SW 1271 (cell line): ENCODE results near the gene ZBTB14.

Source experiments
- DNase-seq, 2 experiments: peaks; one replicate each; lab custom pipeline; 2025; lab: John Stamatoyannopoulos, UW

ZBTB14 gene

DNA sequence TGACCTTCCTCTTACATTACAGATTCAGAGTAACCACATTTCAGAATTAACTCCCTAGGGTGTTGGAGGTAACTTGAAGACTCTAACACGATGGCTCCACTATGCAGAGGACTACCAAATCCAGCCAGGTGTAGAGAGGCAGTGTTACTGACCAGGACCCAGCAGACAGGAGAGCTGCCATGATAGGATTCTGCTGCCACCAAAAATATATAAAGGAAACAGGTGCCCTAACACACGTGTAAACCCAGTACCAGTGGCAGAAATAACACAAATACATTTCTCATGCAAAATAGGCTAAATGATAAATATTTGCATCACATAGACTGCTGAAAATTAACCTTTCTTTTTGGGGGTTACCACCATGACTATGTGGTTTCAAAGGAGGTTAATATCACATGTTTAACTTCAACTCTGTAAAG, 7.0 kb downstream of the ZBTB14 start:
- DNase-seq: no peak

DNA sequence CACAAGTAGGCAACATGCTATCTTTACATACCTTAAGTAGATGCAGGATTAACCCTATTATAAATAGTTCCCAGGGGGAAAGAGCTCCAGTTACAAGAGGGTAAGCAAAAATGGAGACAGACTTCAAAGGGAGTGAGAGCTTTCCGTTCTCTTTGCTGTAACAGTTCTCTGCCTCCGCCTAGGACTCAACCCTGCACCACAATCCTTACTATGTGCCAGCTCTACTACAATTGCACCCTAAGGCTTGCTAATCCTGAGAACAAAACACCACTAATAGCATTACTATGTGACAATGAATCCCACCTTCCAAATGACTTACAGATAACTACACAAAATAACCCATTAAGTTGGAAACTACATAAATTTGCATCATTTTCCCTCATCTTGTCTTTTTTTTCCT, 7.7 kb downstream of the ZBTB14 start:
- no peak for DNase-seq

DNA sequence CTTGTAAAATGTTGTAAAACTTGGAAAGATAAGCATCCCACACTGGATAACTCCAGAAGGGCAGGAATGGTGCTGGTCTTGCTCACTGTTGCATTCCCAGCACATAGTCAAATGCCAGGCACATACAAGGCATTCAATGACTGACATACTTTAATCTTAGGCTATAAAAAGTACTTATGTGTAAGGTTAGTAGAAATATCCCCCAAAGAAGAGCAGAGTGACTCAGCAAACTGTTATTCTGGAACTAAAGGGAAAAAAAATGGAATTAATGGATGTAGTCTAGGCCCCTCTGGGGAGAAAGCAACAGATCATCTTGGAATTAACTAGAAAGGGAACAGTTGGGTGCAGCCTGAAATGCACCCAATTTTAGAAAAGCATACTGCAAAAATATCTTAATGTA, 9.0 kb downstream of the ZBTB14 start:
- no peak for DNase-seq

DNA sequence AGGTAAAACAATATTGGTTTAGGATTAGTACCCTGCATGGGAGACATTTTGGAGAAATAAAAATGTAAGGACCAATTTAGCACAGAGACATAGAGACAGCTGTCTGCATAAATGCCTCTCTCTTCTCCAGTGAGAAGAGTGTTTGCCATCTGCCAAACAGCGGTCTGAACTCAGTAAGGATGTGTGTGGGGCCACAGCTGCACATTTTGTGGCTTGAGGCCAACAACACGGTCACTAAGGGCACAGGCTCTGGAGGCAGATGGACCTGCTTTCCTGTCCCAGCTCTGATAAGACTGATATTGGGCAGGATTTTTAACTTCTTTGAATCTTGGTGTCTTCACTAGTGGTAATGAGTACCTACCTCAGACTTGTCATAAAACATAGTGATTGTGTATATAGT, 10.2 kb downstream of the ZBTB14 start:
- no peak for DNase-seq

DNA sequence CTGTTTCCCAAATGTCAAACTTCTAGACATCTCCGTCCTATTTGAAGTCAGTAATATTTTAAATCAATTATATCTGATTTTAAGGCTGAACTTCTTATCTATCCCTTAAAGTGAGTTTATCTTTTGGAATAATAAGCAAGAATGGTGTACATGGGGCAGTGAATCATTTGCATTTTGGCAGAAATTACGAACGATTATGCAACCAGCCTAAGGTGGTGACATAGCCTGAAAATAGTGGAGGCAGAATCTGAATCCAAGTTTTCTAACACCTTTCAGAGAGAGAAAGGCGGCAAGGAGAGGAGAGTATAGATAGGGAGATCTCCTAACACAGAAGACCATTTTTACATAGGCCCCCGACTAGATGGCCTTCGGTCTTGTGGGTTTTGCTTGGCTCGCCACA, 10.7 kb downstream of the ZBTB14 start:
- no peak for DNase-seq

DNA sequence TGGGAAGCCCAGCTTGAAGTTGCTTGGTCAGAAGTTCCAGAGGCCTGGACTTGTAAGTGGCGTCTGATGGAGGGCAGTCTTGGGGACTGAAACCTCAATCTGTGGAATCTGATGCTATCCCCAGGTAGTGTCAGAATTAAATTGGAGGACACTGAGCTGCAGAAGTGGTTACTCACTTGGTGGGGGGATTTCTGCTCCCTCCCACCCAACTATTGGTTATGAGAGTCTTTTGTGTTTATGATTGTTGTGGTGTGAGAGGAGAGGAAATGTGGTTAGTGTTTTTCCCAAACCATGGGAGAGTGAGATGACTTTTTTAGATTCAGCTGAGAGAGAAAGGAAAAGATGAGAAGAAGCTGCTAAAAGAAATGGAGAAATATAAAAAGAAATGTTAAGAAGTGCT, 12.8 kb downstream of the ZBTB14 start:
- DNase-seq: no peak

DNA sequence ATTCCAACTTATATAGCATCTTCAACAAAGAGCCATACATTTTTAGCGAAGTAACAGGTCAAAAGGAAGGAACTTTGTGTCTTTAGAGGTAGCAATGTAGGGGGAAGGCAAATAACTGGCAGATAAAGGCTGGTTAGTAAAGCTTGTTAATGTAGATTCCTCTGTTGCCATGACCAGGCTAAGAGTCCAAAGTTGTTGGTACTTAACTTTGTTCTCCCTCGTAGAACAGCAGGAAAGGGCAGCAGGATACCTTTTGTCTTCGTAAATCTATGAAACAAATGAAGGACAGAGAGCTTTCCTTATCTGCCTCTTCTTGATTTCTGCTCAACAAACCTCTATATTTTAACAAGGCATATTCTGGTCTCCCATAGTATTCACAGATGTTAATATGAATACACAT, 18.6 kb downstream of the ZBTB14 start:
- no peak for DNase-seq

DNA sequence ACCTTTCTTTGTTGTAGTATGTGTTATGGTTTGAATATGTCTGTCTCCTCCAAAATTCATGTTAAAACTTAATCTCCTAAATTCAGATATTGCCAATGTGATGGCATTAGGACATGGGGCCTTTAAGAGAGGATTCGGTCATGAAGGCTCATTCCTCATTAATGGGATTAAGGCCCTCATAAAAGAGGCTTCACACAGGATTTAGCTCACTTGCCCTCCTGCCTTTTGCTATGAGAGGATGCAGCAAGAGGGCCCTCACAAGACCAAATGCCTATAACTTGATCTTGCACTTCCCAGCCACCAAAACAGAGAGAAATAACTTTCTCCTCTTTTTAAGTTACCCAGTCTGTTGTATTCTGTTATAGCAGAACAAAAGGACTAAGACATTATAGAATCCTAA, 19.7 kb downstream of the ZBTB14 start:
- DNase-seq: no peak

DNA sequence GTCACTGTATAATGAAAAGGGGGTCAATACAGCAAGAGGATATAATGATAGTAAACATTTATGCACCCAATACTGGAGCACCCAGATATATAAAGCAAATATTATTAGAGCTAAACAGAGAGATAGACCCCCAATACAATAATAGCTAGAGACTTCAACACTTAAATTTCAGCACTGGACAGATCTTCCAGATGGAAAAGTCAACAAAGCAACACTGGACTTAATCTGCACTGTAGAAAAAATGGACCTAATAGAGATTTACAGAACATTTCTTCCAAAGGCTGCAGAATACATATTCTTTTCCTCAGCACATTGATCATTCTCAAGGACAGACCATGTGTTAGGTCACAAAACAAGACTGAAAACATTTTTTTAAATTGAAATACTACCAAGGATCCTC, 26.7 kb downstream of the ZBTB14 start:
- no peak for DNase-seq

DNA sequence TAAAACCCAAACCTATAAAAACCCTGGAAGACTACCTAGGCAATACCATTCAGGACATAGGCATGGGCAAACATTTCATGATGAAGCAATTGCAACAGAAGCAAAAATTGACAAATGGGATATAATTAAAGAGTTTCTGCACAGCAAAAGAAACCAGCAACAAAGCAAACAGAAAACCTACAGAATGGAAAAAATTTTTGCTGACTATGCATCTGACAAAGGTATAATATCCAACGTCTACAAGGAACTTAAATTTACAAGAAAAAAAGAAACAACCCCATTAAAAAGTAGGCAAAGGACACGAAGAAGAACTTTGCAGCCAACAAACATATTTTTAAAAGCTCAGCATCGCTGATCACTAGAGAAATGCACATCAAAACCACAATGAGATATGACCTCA, 28.8 kb downstream of the ZBTB14 start:
- no peak for DNase-seq

DNA sequence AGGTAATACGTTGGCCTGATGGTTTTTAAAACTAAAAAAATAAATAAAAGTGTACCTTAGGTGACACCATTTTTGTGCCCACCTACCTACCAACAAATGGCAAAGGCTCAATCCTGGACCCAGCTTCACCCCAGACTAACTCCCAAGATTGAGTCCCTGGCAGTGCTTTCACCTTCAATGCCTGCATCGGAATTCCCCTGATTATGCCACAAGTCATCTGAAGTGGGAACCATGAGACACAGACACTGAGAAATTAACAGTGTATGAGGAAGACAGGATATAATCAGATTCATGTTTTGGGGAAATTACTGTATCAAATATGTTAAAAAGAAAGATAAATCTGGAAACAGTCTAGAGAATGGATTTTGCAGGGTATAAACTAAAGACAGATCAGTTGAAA, 41.6 kb downstream of the ZBTB14 start:
- no peak for DNase-seq

DNA sequence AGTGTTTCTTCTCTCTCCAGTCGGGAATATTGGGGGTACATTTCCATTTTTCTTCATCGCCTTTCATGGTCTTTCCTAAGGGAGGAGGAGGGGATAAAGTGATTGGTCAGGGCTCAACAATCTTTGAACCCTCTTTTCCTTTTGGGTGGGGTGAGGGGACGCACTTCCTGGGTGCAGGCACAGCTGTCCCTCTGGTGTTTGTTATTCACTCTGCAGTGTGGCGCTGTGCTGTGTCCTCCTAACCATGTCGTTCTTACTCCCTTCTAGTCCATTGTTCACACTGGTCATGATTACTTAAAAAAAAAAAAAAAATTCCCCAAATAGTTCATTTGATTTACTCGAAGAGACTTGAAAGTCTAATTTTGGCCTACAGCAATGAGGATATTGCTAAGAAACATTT, 44.4 kb downstream of the ZBTB14 start:
- DNase-seq: no peak

DNA sequence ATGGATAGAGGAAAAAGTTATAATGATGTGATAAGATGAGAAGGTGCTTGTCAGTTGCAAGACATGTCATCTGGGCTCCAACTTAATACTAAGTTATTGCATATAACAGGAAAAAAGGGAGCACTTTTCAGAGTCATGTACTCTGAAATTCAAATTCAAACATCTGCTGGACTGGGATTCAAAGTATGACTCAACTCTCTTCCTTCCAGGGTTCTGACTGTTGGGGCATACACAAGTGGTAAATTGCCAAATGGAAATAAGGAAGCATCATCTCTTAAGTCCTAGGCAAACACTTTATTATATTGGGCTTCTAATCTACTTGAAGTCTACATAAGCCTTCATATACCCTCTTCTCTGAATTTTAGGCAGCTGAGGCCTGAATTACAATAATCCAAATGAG, 44.9 kb downstream of the ZBTB14 start:
- no peak for DNase-seq

DNA sequence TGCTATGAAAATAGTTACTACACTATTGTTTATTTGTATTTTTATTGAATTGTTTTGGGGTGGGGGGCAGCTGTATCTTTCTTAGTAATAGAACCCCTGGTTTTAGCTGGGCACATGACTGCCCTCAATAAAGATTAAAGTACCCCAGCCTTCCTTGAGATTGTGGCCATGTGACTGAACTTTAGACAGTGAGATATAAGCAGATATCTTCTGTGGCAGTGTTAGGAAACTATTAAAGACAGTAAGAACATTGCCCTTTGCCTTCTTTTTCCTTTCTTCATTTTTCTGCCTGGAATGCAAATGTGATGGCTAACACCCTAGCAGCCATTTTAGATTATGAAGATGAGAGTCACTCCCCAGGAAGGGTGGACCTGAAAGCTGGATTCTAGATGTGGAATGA, 50.6 kb downstream of the ZBTB14 start:
- DNase-seq: no peak

DNA sequence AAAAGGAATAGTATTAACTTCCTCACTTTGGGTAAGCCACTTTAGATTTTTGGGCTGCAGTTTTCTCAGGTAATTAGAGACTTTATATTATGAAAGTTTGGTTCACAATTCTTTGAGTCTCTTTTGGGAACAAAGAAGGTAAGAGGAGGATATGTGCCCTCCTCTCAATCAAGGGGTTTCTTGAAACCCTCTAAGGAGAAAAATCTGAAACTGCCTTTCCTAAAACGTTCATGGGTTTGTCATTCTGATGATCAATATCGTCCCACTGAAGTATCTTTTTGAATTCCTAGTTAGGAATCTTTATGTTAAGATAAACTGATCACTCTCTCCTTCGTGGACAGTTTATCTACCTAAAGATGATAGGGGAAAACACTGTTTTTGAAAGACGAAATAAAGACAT, 56.1 kb downstream of the ZBTB14 start:
- no peak for DNase-seq
